Measurements from ENCODE around the gene NSMF. TPM values are rescaled to one million over a fixed set of nuclear protein-coding genes. Genes with fewer than 3 reads are reported as not detected.

Gene NSMF
- total and polyA plus RNA-seq, 2 donors (not counting 3 experiments of a cell fraction or from before 2014, with no cell fraction given): 43.3 to 53.7 TPM

GRCh38 chr9:137447722-137448601 is 11.2 kb downstream of the NSMF start:
- FAIRE-seq (no peak), DNase-seq (ENCODE audit: low read depth, low spot score) (no peak)
- ChIA-PET POLR2A (no interaction called here), CTCF (interaction anchor here (0.6 to 3.0 kb wide), 5 partner anchors 25 to 161 kb away, joined by 3 to 42 read pairs (median 3); partner anchors contain the start of genes EXD3, NOXA1 and NRARP)
- no peak overlapping the region for H3K27ac ChIP-seq (ENCODE audit: insufficient read depth, low read depth, low read length)
- H3K9me1 ChIP-seq (replicated peaks; ENCODE audit: control insufficient read depth, extremely low read depth, insufficient read depth, low read length): no peaks in the 10 kb centered on the region
- no peaks in the 10 kb centered on the region for H3K9me3 ChIP-seq (replicated peaks; ENCODE audit: control insufficient read depth, insufficient read depth, low read length)
- no peak overlapping the region for H3K4me2 ChIP-seq (ENCODE audit: insufficient read depth, low read length)
- no peaks in the 10 kb centered on the region for H3K79me2 ChIP-seq (ENCODE audit: control insufficient read depth, insufficient read depth, low read length)
- no peak overlapping the region for H3K9ac ChIP-seq (replicated peaks; ENCODE audit: extremely low read depth, insufficient read depth, low read length)
- H3K27me3 ChIP-seq (ENCODE audit: control insufficient read depth in 2 of 2, insufficient read depth in 2 of 2, low read length in 2 of 2): no peaks in the 10 kb centered on the region
- peaks cover 6 to 14% of the 10 kb centered on the region in 2 experiments for H3K36me3 ChIP-seq (ENCODE audit: control insufficient read depth in 2 of 2, extremely low read depth in 1 of 2, insufficient read depth in 2 of 2, low read length in 2 of 2)
- no peak for TF ChIP-seq GATA2 (IDR thresholded peaks at IDR 0.05; ENCODE audit: insufficient read depth, insufficient read length, low read depth, low read length)
- TF ChIP-seq POLR2A (IDR thresholded peaks at IDR 0.05; ENCODE audit: low read depth, low read length): no peak
- no peak for TF ChIP-seq JUN (IDR thresholded peaks at IDR 0.05; ENCODE audit: borderline replicate concordance, insufficient read depth, insufficient read length, low read depth)
- TF ChIP-seq, protein P1, sequence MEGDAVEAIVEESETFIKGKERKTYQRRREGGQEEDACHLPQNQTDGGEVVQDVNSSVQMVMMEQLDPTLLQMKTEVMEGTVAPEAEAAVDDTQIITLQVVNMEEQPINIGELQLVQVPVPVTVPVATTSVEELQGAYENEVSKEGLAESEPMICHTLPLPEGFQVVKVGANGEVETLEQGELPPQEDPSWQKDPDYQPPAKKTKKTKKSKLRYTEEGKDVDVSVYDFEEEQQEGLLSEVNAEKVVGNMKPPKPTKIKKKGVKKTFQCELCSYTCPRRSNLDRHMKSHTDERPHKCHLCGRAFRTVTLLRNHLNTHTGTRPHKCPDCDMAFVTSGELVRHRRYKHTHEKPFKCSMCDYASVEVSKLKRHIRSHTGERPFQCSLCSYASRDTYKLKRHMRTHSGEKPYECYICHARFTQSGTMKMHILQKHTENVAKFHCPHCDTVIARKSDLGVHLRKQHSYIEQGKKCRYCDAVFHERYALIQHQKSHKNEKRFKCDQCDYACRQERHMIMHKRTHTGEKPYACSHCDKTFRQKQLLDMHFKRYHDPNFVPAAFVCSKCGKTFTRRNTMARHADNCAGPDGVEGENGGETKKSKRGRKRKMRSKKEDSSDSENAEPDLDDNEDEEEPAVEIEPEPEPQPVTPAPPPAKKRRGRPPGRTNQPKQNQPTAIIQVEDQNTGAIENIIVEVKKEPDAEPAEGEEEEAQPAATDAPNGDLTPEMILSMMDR (IDR thresholded peaks at IDR 0.05; ENCODE audit: extremely low read depth in 1 of 2, insufficient read depth in 1 of 2, low read depth in 1 of 2, low read length in 2 of 2): no peak
- no peak for TF ChIP-seq EZH2 (IDR thresholded peaks at IDR 0.05; ENCODE audit: borderline replicate concordance, low read depth, low read length, severe bottlenecking)
- dilution Hi-C loops (cut with MboI; ENCODE audit: extremely low pct_ligation_motif_present, low sequenced_read_pairs) (no loop called here), intact Hi-C loops (cut with micrococcal nuclease) (no loop called here)
- no TSS peak for BruUV-seq (replicated peaks)
- H3K4me1 ChIP-seq (ENCODE audit: control insufficient read depth, extremely low read depth, insufficient read depth, low read length): no peaks in the 10 kb centered on the region
- H3K4me3 ChIP-seq (replicated peaks in 1 of 3; ENCODE audit: insufficient read depth in 1 of 3, low read depth in 1 of 3, low read length in 3 of 3): no peak overlapping the region
- H4K20me1 ChIP-seq (replicated peaks; ENCODE audit: control insufficient read depth, extremely low read depth, insufficient read depth, low read length): no peaks in the 10 kb centered on the region
- no peak overlapping the region for H2AFZ ChIP-seq (ENCODE audit: low read depth, low read length)
